Activated gamma-delta T cell (primary cell): ENCODE results near the gene ABCF2.
A peak's percentile ranks its signal among the peaks of the same experiment; 100 is the strongest.

Experiments
- DNase-seq: peaks from one replicate; lab custom pipeline; 2025; lab: John Stamatoyannopoulos, UW

ABCF2 gene

GRCh38 chr7:151252961-151253711 lies 26.1 kb upstream of the ABCF2 start:
- no peak for DNase-seq

- DNase-seq, result no peak
These were observed 25.5 kb upstream of the ABCF2 start for GRCh38 chr7:151252561-151252835.

GRCh38 chr7:151251689-151252560 lies 24.9 kb upstream of the ABCF2 start:
- DNase-seq, result no peak

GRCh38 chr7:151251328-151251688 lies 24.3 kb upstream of the ABCF2 start:
- no peak for DNase-seq

GRCh38 chr7:151250181-151251132 lies 23.5 kb upstream of the ABCF2 start:
- no peak for DNase-seq

GRCh38 chr7:151249732-151250072 lies 22.7 kb upstream of the ABCF2 start:
- DNase-seq, result no peak

GRCh38 chr7:151249034-151249731 lies 22.2 kb upstream of the ABCF2 start:
- DNase-seq, result no peak

- no peak for DNase-seq
These were observed 21.5 kb upstream of the ABCF2 start, which contains the start of gene SMARCD3 for GRCh38 chr7:151248346-151249033. SMARCD3 (minus strand) TSS chr7:151248694; CDS start chr7:151248562, 132 bp downstream.

- DNase-seq, result no peak
These were observed 20.8 kb upstream of the ABCF2 start for GRCh38 chr7:151247611-151248345.

GRCh38 chr7:151246851-151247580 lies 20.0 kb upstream of the ABCF2 start:
- no peak for DNase-seq

GRCh38 chr7:151246102-151246850 lies 19.3 kb upstream of the ABCF2 start:
- no peak for DNase-seq

- DNase-seq, result peak; percentile 64
These were observed 18.5 kb upstream of the ABCF2 start for GRCh38 chr7:151245360-151246101.

- DNase-seq, result no peak
These were observed 17.9 kb upstream of the ABCF2 start for GRCh38 chr7:151244841-151245346.

- DNase-seq, result no peak
These were observed 17.3 kb upstream of the ABCF2 start for GRCh38 chr7:151244196-151244840.

- no peak for DNase-seq
These were observed 16.6 kb upstream of the ABCF2 start for GRCh38 chr7:151243408-151244195.

- DNase-seq, result no peak
These were observed 16.0 kb upstream of the ABCF2 start for GRCh38 chr7:151243045-151243349.
